Activated naive CD8-positive, alpha-beta T cell treated with anti-CD3 and anti-CD28 coated beads for 36 hours (primary cell): ENCODE data around the gene GNAO1. TPM values are rescaled to one million over a fixed set of nuclear protein-coding genes. Genes with fewer than 3 reads are reported as not detected.

Experiments used
- DNase-seq: peaks from one replicate; pipeline ENCODE4 v3.0.0; 2021
- H3K27ac Mint-ChIP-seq: one replicate; pipeline ENCODE4 v1.8.0; 2022; ENCODE audit warnings: mild to moderate bottlenecking, moderate library complexity, mixed read lengths
- H3K27me3 Mint-ChIP-seq: one replicate; pipeline ENCODE4 v1.8.0; 2022; ENCODE audit warnings: mild to moderate bottlenecking, mixed read lengths
- H3K36me3 Mint-ChIP-seq: one replicate; pipeline ENCODE4 v1.8.0; 2021; ENCODE audit warnings: mild to moderate bottlenecking, mixed read lengths
- H3K4me1 Mint-ChIP-seq: one replicate; pipeline ENCODE4 v1.8.0; 2021; ENCODE audit warnings: mixed read lengths
- H3K4me3 Mint-ChIP-seq: one replicate; pipeline ENCODE4 v1.8.0; 2022; ENCODE audit warnings: mild to moderate bottlenecking, moderate library complexity, mixed read lengths
- H3K9me3 Mint-ChIP-seq: one replicate; pipeline ENCODE4 v1.8.0; 2022; ENCODE audit warnings: mixed read lengths
- total RNA-seq, 2 experiments: library from RNA; stranded (reverse); gene quantifications; one replicate each; pipeline ENCODE4 v1.2.3, GENCODE V29; 2021

The GNAO1 gene
- total RNA-seq, 2 experiments from 2014 or later, result 0.96 to 1.5 TPM

GRCh38 chr16:56401482-56401881 lies 210.2 kb downstream of the GNAO1 start:
- no peak for DNase-seq

GRCh38 chr16:56405977-56406672 lies 214.8 kb downstream of the GNAO1 start:
- peaks cover 8% of the 10 kb centered on the region for H3K36me3 Mint-ChIP-seq
- H3K9me3 Mint-ChIP-seq, result no peaks in the 10 kb centered on the region
- no peaks in the 10 kb centered on the region for H3K27me3 Mint-ChIP-seq
- no peak for DNase-seq
- no peak overlapping the region for H3K27ac Mint-ChIP-seq
- no peak overlapping the region for H3K4me3 Mint-ChIP-seq
- H3K4me1 Mint-ChIP-seq, result peaks cover 2% of the 10 kb centered on the region

More at GRCh38 chr16:56401482-56401881, 210.2 kb downstream of the GNAO1 start:
- H3K36me3 Mint-ChIP-seq, result peaks cover 19% of the 10 kb centered on the region
- H3K4me3 Mint-ChIP-seq, result no peak overlapping the region
- no peak overlapping the region for H3K27ac Mint-ChIP-seq
- peaks cover 4% of the 10 kb centered on the region for H3K4me1 Mint-ChIP-seq
- H3K9me3 Mint-ChIP-seq, result peaks cover 1% of the 10 kb centered on the region
- no peaks in the 10 kb centered on the region for H3K27me3 Mint-ChIP-seq

Other genes with a start within 250 kb of the GNAO1 start
- gene AMFR, start 234.1 kb downstream of the GNAO1 start, total RNA-seq, result 10 to 100 TPM; 45.0 to 45.1 TPM